C4-2B (cell line): Measurements from ENCODE around the gene MICAL3.
"Not testable (repeated sequence)": the region's sequence is repeated elsewhere in the genome, so short reads cannot be mapped to it uniquely, and the experiment has no call there.

Experiments used
- H3K27ac ChIP-seq: fragments of 450-650 bp; 2 replicates; pipeline ENCODE4 v1.5.1; 2017
- ZFX ChIP-seq: fragments of 450-650 bp; IDR thresholded peaks from 2 replicates; pipeline ENCODE4 v1.6.1; 2017
- TF ChIP-seq, protein P1 (sequence below): fragments of 450-650 bp; conservative IDR thresholded peaks from 2 replicates; pipeline ENCODE4 v1.5.1; 2017; ENCODE audit warnings: mild to moderate bottlenecking

Gene MICAL3, protein sequence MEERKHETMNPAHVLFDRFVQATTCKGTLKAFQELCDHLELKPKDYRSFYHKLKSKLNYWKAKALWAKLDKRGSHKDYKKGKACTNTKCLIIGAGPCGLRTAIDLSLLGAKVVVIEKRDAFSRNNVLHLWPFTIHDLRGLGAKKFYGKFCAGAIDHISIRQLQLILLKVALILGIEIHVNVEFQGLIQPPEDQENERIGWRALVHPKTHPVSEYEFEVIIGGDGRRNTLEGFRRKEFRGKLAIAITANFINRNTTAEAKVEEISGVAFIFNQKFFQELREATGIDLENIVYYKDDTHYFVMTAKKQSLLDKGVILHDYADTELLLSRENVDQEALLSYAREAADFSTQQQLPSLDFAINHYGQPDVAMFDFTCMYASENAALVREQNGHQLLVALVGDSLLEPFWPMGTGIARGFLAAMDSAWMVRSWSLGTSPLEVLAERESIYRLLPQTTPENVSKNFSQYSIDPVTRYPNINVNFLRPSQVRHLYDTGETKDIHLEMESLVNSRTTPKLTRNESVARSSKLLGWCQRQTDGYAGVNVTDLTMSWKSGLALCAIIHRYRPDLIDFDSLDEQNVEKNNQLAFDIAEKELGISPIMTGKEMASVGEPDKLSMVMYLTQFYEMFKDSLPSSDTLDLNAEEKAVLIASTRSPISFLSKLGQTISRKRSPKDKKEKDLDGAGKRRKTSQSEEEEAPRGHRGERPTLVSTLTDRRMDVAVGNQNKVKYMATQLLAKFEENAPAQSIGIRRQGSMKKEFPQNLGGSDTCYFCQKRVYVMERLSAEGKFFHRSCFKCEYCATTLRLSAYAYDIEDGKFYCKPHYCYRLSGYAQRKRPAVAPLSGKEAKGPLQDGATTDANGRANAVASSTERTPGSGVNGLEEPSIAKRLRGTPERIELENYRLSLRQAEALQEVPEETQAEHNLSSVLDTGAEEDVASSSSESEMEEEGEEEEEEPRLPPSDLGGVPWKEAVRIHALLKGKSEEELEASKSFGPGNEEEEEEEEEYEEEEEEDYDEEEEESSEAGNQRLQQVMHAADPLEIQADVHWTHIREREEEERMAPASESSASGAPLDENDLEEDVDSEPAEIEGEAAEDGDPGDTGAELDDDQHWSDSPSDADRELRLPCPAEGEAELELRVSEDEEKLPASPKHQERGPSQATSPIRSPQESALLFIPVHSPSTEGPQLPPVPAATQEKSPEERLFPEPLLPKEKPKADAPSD (N-terminal part only)

DNA sequence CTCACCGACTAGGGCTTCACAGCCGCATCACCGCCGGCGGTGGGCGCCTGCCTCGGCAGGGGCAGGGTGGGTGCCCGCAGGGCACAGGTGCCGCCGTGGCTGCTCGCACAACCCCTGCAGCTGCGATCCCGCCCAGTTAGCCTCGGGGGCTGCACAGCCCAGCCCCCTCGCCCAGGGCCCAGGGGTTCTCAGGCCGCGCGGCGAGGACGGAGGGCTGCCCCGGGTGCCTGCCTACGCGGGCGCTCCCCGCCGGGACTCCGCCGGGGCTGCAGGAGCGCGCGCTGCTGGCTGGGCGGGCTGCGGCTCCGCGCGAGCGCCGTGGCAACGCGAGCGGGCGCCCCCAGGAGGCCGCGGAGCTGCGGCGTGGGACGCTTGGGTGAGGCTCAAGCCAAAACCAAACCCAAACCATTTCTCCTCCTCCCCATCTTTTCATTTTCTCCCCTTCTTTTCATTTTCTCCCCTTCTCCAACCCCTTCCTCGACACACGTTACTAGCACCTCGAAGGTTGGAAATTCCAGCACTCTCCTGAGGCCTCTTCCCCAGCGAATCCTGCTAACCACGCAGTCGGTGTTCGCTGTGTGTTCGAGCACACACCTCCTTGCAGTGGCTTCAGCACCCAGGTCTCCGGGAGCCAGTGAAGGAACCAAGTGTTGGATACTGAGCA is at the start of gene MICAL3:
Gene MICAL3, minus strand, starts transcription at position 286 of the 664 bp plus-strand sequence. CDS start 117,749 bp downstream, outside the sequence.
- TF ChIP-seq, protein P1, sequence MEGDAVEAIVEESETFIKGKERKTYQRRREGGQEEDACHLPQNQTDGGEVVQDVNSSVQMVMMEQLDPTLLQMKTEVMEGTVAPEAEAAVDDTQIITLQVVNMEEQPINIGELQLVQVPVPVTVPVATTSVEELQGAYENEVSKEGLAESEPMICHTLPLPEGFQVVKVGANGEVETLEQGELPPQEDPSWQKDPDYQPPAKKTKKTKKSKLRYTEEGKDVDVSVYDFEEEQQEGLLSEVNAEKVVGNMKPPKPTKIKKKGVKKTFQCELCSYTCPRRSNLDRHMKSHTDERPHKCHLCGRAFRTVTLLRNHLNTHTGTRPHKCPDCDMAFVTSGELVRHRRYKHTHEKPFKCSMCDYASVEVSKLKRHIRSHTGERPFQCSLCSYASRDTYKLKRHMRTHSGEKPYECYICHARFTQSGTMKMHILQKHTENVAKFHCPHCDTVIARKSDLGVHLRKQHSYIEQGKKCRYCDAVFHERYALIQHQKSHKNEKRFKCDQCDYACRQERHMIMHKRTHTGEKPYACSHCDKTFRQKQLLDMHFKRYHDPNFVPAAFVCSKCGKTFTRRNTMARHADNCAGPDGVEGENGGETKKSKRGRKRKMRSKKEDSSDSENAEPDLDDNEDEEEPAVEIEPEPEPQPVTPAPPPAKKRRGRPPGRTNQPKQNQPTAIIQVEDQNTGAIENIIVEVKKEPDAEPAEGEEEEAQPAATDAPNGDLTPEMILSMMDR: peak; percentile 97
- no peak for TF ChIP-seq ZFX
- H3K27ac ChIP-seq: peak within 1 kb of the TSS; percentile 81

DNA sequence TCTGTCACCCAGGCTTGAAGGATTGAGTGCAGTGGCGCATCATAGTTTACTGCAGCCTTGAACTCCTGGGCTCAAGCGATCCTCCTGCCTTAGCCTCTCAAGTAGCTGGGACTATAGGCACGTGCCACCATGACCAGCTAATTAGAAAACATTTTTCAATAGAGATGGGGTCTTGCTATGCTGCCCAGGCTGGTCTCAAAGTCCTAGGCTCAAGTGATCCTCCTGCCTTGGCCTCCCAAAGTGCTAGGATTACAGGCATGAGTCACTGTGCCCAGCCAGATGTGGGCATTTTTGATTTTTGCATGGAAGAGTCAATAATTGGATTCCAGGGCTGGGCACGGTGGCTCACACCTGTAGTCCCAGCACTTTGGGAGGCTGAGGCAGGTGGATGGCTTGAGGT is 49.6 kb upstream of the MICAL3 start:
- H3K27ac ChIP-seq: not testable (repeated sequence)

DNA sequence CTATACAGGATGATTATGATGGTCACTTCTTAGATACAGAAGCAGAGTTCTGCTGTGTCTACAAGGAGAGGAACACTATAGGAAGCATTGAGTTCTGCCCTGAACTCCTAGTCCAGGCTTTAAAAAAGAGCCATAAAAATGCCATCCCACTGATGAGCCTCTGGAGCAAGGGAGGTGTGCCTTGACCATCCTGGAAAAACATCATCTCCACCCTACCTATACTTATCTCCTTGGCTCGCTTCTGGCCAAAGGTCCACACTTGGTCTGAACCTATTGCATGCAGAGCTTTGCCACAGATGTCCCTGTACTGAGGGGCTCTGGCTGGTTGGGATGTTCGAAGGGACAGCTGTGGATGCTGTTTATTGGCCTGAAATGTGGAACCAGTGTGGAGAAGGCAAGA is 49.1 kb upstream of the MICAL3 start:
- H3K27ac ChIP-seq: no peak overlapping the region
- TF ChIP-seq, protein P1: no peak
- no peak for TF ChIP-seq ZFX

DNA sequence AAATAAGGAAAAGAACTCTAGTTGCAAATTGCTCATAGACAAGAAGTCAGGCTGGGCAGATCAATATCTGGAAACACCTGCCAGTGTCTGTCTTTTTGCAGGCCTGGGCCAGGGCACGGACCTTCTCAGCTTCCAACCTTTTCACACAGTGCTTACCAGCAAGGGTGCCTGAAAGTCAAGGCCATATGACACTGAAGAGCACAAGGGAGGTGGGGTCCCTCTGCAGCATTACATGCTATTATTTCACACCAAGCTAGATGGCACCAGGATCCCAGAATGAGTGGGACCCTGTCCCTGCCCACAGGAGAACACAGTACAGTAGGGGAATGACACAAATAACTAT is 47.6 kb upstream of the MICAL3 start:
- no peak overlapping the region for H3K27ac ChIP-seq
- TF ChIP-seq ZFX: no peak
- TF ChIP-seq, protein P1: no peak

DNA sequence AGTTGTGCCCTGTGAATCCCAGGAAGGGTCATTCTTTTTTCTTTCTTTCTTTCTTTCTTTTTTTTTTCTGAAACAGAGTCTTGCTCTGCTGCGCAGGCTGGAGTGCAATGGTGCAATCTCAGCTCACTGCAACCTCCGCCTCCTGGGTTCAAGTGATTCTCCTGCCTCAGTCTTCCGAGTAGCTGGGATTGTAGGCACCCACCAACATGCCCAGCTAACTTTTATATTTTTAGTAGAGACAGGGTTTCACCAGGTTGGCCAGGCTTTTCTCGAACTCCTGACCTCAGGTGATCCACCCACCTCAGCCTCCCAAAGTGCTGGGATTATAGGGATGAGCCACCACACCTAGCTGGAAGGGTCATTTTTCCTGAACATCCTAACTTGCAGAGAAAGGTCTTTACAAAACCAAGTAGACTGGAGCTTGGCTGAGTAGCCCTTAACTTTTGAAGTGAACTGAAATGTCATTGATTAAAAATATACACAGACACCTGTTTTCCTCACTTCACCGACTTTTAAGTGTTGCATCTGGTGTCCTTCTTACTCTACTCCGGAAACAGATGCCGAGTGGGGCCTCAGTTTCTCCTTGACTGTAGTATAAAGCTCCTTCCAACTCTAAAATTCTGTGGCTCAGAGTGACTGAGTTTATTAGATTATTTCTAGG is 47.1 kb upstream of the MICAL3 start:
- peak overlapping the region; percentile 74 for H3K27ac ChIP-seq
- TF ChIP-seq, protein P1: peak; percentile 58

DNA sequence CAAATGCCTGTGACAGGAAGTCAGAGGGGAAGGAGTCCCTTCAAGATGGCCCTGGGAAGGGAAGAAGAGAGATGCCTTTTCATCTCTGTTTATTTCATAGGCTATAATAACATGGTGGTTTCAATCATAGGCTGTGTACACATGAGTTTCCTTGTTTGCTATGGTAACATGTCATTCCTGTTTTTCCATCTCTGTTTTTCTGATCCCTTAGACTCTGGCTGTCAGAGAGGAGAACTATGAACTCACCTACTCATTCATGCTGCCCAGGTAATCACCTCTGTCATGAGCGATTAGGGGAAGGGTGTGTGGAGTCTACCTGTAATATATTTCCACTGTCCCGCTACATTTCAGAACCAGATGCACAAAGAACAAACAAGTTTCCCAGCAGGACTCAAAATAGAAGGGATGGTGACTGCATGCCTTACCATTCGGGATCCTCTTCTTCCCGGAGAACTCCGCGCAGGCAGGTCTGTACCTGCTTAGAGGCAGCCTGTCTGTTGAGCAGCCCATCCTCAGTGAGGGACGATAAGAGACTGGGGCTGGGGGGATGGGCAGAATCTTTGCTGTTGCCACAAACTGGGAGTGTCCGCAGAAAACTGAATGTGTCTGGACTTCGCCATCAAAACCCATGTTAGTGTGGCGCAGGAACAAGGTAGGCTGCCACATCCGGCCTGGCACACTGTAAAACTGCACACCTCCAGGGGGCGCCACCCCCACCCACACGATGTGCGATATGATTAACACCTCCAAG is 46.4 kb upstream of the MICAL3 start:
- TF ChIP-seq, protein P1: peak; percentile 85
- TF ChIP-seq ZFX: no peak

More for the DNA sequence above, 46.4 kb upstream of the MICAL3 start:
- peak overlapping the region; percentile 74 for H3K27ac ChIP-seq
